ENCODE results near the gene IFFO2. TPM values are rescaled to one million over a fixed set of nuclear protein-coding genes. Genes with fewer than 3 reads are reported as not detected.

Gene IFFO2
- total RNA-seq, 1 donor from 2014 or later = 9.8 TPM

DNA sequence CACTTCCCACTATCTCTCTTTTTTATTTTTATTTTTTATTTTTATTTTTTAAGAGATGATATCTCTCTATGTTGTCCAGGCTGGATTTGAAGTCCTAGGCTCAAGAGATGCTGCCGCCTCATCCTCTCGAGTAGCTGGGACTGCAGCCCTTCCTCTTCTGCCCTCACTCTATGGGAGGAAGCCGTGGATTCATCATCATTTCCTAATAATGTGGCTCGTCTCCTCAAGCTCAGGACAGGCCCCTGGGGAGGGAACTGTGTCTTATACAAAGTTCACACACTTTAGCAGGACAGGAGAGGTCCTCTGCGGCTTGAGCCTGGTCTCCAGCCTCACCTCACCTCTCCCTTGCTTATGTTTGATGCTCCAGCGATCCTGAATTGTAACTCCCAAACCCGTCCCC lies 16.5 kb upstream of the IFFO2 start:
- DNase-seq (no peak), ATAC-seq (peak in 1 of 2 donors; percentile 21)
- H3K9me3 ChIP-seq = no peaks in the 10 kb centered on the region
- H3K27me3 ChIP-seq (ENCODE audit: low read depth) = no peaks in the 10 kb centered on the region
- H3K27ac ChIP-seq = no peak overlapping the region
- H3K4me1 ChIP-seq = peaks cover 10% of the 10 kb centered on the region
- H3K36me3 ChIP-seq = no peaks in the 10 kb centered on the region
- TF ChIP-seq, protein P1, sequence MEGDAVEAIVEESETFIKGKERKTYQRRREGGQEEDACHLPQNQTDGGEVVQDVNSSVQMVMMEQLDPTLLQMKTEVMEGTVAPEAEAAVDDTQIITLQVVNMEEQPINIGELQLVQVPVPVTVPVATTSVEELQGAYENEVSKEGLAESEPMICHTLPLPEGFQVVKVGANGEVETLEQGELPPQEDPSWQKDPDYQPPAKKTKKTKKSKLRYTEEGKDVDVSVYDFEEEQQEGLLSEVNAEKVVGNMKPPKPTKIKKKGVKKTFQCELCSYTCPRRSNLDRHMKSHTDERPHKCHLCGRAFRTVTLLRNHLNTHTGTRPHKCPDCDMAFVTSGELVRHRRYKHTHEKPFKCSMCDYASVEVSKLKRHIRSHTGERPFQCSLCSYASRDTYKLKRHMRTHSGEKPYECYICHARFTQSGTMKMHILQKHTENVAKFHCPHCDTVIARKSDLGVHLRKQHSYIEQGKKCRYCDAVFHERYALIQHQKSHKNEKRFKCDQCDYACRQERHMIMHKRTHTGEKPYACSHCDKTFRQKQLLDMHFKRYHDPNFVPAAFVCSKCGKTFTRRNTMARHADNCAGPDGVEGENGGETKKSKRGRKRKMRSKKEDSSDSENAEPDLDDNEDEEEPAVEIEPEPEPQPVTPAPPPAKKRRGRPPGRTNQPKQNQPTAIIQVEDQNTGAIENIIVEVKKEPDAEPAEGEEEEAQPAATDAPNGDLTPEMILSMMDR (IDR thresholded peaks at IDR 0.05) = no peak
- H3K4me3 ChIP-seq = no peak overlapping the region
- intact Hi-C loops (cut with DNase I) = no loop called here

DNA sequence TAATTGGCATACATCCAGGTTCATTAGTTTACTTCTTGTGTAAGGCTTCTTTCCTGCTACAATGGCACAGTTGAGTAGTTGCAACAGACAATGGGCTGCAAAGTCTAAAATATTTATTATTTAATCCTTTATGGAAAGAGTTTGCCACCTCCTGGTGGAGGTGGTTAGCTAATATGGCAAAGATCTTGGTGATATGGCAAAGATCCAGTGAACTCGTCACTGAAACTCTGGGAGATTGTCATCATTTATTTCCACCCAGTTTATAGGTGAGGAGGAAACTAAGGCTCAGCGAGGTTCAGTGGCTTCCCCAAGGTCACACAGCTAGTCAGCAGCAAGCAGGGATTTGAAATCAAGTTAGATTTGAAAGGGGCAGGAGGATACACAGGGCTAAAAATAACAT lies 16.1 kb upstream of the IFFO2 start:
- intact Hi-C loops (cut with DNase I) = no loop called here
- TF ChIP-seq, protein P1 (IDR thresholded peaks at IDR 0.05) = peak; percentile 47
- Histone ChIP-seq H3K4me3 (no peak overlapping the region), H3K27me3 (ENCODE audit: low read depth) (no peaks in the 10 kb centered on the region), H3K4me1 (peaks cover 10% of the 10 kb centered on the region), H3K9me3 (no peaks in the 10 kb centered on the region), H3K27ac (no peak overlapping the region), H3K36me3 (no peaks in the 10 kb centered on the region)
- DNase-seq (no peak), ATAC-seq (peak in 1 of 2 donors; percentile 44)

DNA sequence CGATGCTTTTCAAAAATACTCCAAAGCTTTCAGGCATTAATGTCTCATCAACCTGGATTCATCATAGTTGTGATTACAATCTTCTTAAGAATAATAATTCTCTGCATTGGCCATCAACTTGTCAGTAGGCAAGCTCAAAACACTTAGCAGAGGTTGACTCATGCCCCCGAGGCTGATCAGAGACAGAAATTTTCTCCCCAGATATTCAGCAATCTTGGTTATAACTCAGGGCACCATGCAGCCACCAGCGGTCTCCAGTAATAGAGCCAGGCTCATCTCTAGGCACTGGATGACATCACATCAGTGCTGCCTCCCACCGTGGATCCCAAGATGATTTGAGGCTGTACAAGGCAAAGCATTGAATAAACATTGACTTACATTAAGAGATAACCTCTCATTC lies 14.3 kb upstream of the IFFO2 start:
- intact Hi-C loops (cut with DNase I) = no loop called here
- ATAC-seq (no peak), DNase-seq (no peak)
- H3K4me3 ChIP-seq = no peak overlapping the region
- H3K36me3 ChIP-seq = no peaks in the 10 kb centered on the region
- no peak overlapping the region for H3K27ac ChIP-seq
- H3K27me3 ChIP-seq (ENCODE audit: low read depth) = no peaks in the 10 kb centered on the region
- peaks cover 10% of the 10 kb centered on the region for H3K4me1 ChIP-seq
- TF ChIP-seq, protein P1 (IDR thresholded peaks at IDR 0.05) = no peak
- no peaks in the 10 kb centered on the region for H3K9me3 ChIP-seq

DNA sequence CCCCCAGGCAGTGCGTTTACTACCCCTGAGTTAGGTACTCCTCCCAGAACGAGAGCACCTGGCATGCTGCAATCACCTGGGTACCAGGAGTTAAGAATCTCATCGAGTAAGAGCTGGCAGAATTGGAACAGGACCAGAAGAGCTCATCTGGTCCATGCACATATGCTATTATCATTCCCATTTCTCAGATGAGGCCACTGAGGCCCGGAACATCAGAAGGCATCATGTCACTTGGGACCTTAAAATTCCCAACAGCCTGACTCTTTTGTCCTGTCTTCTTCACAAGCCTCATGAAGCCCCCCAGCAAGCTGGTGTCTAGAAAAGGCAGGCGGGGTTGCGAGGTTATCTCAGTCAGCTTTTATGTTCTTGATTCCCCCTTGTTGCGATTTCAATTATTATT lies 13.9 kb upstream of the IFFO2 start:
- TF ChIP-seq, protein P1 (IDR thresholded peaks at IDR 0.05) = no peak
- Histone ChIP-seq H3K9me3 (no peaks in the 10 kb centered on the region), H3K27me3 (ENCODE audit: low read depth) (no peaks in the 10 kb centered on the region), H3K4me3 (no peak overlapping the region), H3K36me3 (no peaks in the 10 kb centered on the region), H3K27ac (no peak overlapping the region), H3K4me1 (peaks cover 10% of the 10 kb centered on the region)
- intact Hi-C loops (cut with DNase I) = no loop called here
- no peak for ATAC-seq
- no peak for DNase-seq

DNA sequence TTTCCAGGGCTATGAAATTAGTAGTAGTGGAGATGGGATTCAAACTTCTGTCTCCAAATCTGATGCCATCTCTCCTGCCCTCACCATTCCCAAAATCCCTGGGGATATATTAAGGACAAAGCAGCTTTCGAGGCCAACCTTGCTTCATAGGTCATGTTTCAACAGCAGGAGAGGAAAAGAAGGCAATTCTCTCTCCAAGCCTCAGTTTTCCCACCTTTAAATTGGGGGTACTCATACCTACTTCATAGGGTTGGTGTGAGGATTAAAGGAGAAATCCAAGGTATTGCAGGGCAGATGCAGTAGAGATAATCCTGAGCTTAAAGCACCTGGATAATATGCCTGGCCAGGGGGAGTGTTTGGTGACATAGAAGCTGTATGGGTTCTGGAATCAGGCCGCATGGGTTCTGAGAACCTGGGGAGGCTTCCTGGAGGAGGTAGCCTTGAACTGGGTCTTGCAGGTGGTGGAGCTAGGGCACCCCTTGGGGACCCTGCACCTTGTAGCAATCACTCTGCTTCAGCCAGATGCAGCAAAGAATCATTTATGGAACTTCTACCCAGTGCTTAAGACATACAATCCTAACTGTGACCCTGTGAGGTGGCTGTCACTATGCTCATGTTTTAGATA lies 10.7 kb upstream of the IFFO2 start:
- Histone ChIP-seq H3K36me3 (no peaks in the 10 kb centered on the region), H3K9me3 (no peaks in the 10 kb centered on the region), H3K27ac (no peak overlapping the region), H3K4me3 (no peak overlapping the region), H3K27me3 (ENCODE audit: low read depth) (no peaks in the 10 kb centered on the region), H3K4me1 (no peaks in the 10 kb centered on the region)
- intact Hi-C loops (cut with DNase I) = loop anchor here (10.0 kb wide), 1 partner anchor 62 kb away; the partner anchor contains the start of gene ALDH4A1
- DNase-seq (no peak), ATAC-seq (no peak)
- TF ChIP-seq, protein P1 (IDR thresholded peaks at IDR 0.05) = no peak

All from lower lobe of right lung (tissue), 2 donors.